ENCODE measurements around the gene MBD3L2.

The MBD3L2 gene

DNA sequence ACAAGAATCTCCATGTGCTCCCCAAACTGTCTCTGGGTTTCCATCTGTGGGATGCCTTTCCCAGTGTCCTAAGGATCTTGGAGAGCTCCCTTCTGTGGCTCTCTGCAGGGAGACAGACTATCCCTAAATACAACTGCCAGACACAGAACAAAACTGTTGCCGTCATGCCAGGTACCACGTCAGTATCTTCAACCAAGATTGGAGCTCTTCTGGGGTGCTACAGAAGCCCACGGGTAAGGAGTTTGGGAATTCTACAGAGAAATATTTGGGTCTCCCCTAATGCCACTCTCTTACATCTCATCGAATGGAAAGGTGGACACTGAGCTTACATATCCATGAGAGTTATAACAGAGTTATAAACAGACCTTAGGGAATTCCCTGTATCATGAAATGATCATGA is 14.2 kb downstream of the MBD3L2 start:
- DNase-seq, result no peak

DNA sequence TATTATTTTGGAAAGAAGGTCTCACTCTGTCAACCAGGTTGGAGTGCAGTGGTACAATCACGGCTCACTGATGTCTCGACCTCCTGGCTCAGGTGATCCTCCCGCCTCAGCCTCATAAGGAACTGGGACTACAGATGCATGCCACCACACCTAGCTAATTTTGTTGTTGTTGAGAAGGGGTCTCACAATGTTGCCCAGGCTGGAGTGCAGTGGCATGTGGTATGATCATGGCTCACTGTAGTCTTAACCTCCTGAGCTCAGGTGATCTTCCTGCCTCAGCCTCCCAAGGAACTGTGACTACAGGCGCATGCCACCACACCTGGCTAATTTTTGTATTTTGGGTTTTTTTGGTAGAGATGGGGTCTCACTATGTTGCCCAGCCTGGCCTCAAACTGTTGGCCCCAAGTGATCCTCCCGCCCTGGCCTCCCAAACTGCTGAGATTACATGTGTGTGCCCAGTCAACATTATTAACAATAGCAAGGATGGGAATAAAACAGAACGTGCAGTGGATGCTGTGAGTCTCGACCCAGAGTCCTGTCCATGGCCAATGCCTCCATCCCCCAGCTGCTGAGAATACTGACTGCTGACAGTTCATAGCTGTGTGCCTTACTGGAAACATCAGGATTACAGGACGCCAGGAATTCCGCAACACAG is 14.8 kb downstream of the MBD3L2 start:
- DNase-seq, result no peak

DNA sequence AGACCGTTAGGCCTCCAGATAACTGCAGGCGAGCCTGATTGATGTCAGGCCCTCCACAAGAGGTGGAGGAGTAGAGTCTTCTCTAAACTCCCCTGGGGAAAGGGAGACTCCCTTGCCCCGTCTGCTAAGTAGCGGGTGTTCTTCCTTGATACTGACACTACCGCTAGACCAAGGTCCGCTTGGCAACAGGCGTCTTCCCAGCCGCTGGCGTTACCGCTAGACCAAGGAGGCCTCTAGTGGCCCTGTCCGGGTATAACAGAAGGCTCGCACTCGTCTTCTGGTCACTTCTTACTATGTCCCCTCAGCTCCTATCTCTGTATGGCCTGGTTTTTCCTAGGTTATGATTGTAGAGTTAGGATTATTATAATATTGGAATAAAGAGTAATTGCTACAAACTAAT is 18.0 kb downstream of the MBD3L2 start:
- peak; percentile 43 for DNase-seq

DNA sequence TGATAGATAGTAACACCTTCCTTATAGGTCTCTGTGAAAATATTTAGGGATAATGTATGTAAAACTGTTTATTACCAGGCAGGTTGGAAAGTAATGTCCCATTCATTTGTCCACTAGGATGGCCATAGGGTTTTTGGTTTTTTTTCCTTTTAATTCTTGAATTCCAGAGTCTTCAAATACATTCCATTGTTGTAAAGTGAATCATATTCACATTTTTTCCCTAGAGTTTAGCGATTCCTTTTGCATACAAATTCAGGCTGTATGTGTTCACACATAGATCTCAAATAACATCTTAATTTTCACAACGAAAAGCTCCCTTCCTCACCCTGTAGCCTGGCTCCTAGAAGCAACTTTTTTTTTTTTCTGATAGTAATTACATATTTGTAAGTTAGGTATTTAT is 18.6 kb downstream of the MBD3L2 start:
- no peak for DNase-seq

DNA sequence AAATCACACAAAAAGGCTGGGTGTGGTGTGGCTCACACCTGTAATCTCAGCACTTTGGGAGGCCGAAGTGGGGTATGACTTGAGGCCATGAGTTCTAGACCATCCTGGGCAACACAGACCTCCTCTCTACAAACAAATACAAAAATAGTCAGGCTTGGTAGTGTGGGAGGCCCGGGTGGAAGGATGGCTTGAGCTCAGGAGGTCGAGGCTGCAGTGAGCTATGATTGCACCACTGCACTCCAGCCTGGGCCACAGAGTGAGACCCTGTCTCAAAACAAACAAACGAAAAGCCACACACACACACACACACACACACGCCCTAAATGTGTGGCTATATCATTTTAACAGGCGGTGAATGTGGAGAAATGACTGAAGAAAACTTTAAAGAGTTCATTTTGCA is 19.5 kb downstream of the MBD3L2 start:
- no peak for DNase-seq

DNA sequence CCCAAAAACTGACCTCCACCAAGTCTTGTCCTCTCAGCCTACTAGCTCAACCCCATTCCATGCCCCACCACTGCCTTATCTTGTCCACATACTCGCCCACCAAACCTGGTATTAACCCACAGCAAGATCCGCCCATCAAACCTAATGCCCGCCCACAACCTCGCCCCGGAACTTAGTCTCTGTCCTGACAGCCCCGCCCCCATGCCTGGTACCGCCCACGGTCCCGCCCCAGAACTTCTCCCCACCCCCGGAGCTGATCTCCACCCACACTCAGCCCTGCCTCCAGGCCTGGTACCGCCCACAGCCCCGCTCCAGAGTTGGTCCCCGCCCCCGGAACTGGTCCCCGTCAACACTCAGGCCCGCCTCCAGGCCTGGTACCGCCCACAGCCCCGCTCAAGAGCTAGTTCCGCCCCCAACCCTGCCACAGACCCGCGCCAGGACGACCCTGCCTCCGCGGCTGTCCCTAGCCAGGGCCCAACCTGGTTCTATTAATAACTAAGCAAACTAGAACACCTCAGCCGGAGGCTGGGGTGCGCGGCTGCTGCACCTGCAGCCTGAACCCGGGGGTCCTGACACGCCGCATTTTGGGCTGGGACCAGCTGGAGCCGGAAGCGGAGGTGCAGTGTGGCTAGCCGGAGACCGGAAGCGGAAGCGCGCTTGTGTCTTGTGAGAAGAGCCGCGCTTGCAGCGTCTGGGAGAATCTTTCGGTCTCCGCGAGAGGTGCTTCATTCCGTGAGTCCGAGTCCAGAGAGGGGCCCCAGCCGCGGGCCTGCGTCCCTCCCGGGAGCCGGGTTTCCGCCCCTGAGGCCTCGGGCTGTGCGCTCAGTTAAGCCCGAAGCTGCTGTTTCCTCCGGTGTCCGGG is 20.2 kb downstream of the MBD3L2 start, which contains the start of gene ZNF557:
Gene ZNF557, plus strand, starts transcription at position 662 of the 862 bp plus-strand sequence. CDS start 5,372 bp downstream, outside the sequence.
- DNase-seq, result peak; percentile 96

DNA sequence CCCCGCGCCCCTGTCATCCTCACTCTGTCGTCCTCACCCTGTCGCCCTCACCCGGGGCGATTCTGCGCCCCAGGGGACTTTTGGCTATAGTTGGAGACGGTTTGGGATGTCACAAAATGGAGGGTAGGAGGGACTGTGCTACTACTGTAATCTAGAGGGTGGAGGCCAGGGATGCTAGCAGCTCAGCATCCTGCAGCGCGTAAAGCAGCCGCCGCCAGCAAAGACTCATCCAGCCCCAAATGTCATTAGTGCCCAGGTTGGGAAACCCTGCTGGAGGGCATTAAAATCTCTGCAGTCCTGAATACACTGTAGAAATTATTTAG is 20.7 kb downstream of the MBD3L2 start:
- no peak for DNase-seq

DNA sequence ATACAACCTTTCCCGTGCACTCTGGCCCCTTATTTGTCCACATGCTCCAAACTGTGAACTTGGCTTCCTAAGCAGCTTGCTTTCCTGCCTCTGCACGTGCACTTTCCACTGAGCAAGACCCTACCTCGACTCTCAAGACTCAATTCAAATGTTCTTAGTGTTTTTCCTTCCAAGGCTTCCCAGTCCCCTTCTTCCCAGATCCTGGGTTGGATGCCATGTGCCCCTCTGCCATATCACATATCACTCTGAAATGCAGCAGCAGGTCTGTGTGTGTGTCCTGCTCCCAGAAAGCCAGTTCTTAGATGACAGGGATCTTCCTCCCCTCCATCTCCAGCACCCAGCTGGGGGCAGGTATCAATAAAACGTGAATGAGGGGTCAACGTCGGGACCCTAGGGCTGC is 23.4 kb downstream of the MBD3L2 start:
- DNase-seq, result no peak

DNA sequence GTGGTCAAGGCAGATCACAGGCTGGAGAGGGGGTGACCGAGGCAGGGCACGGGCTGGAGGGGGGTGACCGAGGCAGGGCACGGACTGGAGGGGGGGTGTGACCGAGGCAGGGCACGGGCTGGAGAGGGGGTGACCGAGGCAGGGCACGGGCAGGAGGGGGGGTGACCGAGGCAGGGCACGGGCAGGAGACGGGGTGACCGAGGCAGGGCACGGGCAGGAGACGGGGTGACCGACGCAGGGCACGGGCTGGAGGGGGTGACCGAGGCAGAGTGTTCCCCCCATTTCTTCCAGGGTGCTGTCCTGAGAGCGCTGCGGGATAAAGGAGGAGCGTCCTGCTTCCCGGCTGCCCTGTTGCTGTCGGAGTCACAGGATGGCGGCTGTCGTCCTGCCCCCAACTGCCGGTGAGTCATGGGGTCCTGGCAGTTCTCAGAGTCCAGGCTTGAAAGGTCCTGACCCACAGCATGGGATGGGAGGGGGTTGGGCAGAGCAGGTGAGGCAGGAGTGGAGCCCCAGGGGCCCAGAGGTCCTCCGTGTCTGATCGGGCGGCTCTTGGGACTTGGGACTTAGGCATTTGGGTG is 25.7 kb downstream of the MBD3L2 start:
- no peak for DNase-seq

DNA sequence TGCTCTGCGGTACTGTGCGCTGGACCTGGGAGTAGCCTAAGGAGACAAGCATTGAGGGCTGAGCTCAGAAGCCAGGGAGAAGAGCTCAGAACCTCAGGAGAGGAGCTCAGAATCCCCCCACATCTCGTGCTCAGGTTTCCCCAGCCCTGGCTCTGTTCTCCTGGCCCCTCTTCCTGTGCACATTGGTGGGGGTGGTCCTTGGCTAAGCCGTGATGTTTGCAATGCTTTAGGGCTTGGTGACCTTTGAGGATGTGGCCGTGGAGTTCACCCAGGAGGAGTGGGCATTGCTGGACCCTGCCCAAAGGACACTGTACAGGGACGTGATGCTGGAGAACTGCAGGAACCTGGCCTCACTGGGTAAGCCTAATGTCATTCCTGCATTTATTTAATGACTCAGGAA is 27.0 kb downstream of the MBD3L2 start:
- DNase-seq, result no peak

DNA sequence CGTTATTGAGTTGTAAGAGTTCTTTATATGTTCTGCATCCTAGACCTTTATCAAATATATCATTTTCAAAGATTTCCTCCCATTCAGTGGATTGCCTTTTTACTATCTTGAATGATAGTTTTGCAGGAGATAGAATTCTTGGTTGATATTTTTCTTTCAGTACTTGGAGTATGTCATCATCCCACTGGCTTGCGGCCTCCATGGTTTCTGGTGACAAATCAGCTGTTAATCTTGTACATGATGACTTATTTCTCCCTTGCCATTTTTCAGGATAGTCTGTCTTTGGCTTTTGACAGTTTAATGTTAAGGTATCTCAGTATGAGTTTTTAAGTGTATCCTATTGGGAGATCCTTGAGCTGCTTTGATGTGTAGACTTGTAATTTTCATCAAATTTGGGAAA is 28.9 kb downstream of the MBD3L2 start:
- no peak for DNase-seq

DNA sequence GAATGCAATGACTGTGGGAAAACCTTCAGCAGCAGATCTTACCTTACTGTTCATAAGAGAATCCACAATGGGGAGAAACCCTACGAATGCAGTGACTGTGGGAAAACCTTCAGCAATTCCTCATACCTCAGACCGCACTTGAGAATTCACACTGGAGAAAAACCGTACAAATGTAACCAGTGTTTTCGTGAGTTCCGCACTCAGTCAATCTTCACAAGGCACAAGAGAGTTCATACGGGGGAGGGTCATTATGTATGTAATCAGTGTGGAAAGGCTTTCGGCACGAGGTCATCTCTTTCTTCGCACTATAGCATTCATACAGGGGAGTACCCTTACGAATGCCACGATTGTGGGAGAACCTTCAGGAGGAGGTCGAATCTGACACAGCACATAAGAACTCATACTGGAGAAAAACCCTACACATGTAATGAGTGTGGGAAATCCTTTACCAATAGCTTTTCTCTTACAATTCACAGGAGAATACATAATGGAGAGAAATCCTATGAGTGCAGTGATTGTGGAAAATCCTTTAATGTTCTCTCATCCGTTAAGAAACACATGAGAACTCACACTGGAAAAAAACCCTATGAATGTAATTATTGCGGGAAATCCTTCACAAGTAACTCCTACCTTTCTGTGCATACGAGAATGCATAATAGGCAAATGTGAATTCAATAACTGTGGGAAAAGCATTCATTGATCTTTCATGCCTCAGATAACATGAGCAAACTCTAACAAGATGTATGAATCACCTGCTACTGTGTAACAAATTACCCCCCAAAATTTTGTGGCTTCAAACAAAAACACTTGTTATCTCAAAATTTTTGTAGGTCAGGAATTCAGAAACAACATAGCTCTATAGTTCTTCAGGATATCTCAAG is 34.2 kb downstream of the MBD3L2 start:
- DNase-seq, result peak; percentile 16

DNA sequence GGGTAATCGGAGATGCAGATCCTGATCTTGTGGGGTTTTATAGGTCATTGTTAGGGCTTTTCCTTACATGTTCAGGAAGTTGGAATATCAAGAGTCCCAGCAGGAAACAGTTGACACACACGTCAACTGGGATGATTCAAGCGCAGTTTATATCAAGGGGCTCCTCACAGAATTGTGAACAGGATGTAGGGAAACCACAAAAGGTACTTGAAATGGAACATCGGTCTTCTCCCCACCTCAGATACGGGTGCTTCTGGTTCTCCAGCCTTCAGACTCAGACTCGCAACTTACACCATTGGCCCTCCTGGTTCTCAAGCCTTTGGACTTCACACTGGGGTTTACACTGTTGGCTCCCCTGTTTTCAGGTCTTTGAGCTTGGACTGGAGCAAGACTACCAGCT is 39.9 kb downstream of the MBD3L2 start:
- DNase-seq, result no peak

DNA sequence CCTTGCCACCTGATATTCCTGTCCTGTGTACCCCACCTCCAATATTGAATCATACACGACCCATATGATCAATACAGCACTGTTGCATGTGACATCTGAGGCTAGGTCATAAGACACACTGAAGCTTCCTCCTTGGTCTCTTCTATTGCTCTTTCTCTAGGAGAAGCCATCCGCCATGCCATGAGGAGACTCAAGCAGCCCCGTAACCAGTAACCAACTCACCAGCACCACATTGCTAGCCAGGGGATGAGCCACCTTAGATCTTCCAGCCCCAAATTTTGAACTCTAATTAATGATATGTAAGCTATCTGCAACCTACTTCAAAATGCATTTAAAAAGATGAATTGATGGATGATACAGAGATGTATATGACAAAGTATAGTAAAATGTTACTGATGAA is 49.0 kb downstream of the MBD3L2 start:
- DNase-seq, result peak; percentile 25

DNA sequence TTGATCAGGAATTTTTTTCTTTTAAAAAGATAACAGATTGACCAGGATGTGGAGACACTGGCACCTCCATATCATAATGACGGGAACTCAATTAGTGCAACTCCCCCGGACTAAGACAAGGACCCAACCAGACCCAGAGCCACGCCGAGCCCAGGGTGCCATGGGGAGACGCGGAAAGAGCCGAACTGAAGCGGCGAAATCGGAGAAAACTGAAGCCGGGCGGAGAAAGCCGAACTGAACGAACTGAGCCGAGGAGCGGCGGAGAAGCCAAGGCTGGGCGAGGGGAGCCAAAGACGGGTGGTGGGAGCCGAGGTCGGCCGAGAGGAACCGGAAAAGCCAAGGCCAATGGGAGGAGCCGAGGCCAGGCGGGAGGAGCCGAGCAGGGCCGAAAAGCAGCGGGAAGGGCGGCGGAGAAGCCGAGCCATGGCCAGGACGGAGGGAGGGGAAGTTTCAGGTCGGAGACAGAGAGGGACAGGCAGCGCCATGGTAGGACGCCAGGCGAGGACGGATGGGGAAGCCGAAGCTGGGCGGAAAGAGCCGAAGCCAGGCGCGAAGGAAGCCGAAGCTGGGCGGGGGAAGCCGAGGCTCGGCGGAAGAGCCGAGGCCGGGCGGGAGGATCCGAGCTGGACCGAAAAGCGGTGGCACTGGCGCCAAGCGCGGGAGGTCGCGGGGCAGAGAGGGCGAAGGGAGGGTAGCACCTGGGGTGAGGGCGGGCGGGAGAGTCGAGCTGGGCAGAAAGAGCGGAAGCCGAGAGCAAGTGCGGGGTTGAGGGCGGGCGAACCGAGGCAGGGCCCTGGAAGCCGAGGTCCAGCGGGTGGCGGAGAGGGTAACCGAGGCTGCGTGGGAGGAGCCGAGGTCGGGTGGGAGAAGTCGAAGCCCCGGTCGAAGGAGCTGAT is 49.8 kb downstream of the MBD3L2 start:
- peak; percentile 90 for DNase-seq

DNA sequence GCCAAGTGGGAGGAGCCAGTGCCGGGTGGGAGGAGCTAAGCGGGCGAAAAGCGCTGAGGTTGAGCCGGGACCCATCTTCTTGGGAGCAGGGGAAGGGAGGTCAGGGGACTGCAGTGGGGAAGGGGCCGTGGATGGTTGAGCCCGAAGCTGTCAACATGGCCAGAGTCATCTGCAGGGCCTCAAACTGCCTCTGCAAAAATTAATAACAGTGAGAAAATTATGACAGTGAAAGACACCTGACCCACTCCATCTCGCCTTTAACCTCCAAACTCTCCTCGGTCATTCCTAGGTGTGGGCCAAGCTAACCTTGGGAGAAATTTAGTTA is 50.4 kb downstream of the MBD3L2 start:
- no peak for DNase-seq

All from hematopoietic multipotent progenitor cell treated with erythropoietin and hydrocortisone succinate and interleukin-3 and kit ligand, for 8 days (in vitro differentiated cells).